PFSK-1 (cell line): Measurements from ENCODE around the gene PSMB9.

Experiments
- FOXP2 ChIP-seq: optimal IDR thresholded peaks from 2 replicates; pipeline ENCODE3; 2011; ENCODE audit warnings: borderline replicate concordance, control low read depth, inconsistent platforms; ENCODE audit not compliant: insufficient read depth; ENCODE audit errors: extremely low read length, extremely low read depth
- POLR2AphosphoS5 ChIP-seq: IDR thresholded peaks from 2 replicates; pipeline ENCODE4 v1.6.1; 2012; ENCODE audit warnings: low read depth, mild to moderate bottlenecking, control low read depth, low read length, moderate library complexity
- SIN3A ChIP-seq: IDR thresholded peaks from 2 replicates; pipeline ENCODE4 v1.6.1; 2012; ENCODE audit warnings: mild to moderate bottlenecking, low read length, moderate library complexity, borderline replicate concordance; ENCODE audit not compliant: insufficient read depth
- TAF1 ChIP-seq: IDR thresholded peaks from 2 replicates; pipeline ENCODE4 v1.6.1; 2012; ENCODE audit warnings: low read length, control low read depth, borderline replicate concordance; ENCODE audit not compliant: insufficient read depth
- TF ChIP-seq, protein P1 (sequence below), 2 experiments: IDR thresholded peaks; 2 replicates each; pipeline versions ENCODE4 v1.6.1 to v1.8.0; 2011 to 2012; ENCODE audit warnings: low read depth in 2 of 2, low read length in 2 of 2, control low read depth in 1 of 2, inconsistent platforms in 1 of 2, mild to moderate bottlenecking in 1 of 2, moderate library complexity in 1 of 2; ENCODE audit not compliant: insufficient read depth in 1 of 2

The PSMB9 gene

DNA sequence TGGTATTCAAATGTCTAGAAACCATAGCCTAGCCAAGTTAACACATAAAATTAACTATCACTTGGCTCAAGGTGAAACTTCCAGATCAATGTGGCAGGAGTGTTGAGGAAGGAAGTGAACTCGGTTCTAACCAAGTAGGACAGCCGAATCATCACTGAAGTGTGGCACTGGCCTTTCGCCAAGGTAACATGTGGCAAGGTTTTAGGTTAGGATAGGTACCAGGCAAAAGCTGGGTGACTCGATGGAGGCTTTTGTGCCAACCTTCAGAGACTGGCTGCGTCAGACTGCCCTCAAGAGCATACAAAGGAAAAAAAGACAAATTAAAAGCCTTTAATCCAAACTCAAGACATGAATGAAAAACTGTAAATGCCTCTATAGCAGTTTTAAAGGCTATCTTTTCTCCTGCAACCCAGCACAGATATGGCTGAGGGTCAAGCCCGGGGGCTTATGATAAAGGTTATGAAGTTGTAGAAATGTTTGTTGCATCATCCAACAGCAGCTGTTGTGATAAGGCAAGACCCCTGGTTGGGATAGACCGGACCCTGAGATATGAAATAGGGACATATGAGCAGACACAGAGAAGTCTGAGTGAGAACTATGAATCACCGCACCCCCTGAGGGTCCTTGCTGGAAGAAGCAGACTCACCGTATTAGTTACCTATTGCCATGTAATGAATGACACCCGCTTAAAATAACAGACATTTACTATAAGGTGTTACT lies 11.9 kb downstream of the PSMB9 start:
- no peak for TF ChIP-seq SIN3A
- TF ChIP-seq FOXP2 = no peak
- TF ChIP-seq POLR2AphosphoS5 = no peak
- TF ChIP-seq, protein P1, sequence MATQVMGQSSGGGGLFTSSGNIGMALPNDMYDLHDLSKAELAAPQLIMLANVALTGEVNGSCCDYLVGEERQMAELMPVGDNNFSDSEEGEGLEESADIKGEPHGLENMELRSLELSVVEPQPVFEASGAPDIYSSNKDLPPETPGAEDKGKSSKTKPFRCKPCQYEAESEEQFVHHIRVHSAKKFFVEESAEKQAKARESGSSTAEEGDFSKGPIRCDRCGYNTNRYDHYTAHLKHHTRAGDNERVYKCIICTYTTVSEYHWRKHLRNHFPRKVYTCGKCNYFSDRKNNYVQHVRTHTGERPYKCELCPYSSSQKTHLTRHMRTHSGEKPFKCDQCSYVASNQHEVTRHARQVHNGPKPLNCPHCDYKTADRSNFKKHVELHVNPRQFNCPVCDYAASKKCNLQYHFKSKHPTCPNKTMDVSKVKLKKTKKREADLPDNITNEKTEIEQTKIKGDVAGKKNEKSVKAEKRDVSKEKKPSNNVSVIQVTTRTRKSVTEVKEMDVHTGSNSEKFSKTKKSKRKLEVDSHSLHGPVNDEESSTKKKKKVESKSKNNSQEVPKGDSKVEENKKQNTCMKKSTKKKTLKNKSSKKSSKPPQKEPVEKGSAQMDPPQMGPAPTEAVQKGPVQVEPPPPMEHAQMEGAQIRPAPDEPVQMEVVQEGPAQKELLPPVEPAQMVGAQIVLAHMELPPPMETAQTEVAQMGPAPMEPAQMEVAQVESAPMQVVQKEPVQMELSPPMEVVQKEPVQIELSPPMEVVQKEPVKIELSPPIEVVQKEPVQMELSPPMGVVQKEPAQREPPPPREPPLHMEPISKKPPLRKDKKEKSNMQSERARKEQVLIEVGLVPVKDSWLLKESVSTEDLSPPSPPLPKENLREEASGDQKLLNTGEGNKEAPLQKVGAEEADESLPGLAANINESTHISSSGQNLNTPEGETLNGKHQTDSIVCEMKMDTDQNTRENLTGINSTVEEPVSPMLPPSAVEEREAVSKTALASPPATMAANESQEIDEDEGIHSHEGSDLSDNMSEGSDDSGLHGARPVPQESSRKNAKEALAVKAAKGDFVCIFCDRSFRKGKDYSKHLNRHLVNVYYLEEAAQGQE (IDR thresholded peaks at IDR 0.05; ENCODE audit: insufficient read depth in 1 of 2, low read depth in 2 of 2, low read length in 2 of 2) = no peak
- no peak for TF ChIP-seq TAF1

DNA sequence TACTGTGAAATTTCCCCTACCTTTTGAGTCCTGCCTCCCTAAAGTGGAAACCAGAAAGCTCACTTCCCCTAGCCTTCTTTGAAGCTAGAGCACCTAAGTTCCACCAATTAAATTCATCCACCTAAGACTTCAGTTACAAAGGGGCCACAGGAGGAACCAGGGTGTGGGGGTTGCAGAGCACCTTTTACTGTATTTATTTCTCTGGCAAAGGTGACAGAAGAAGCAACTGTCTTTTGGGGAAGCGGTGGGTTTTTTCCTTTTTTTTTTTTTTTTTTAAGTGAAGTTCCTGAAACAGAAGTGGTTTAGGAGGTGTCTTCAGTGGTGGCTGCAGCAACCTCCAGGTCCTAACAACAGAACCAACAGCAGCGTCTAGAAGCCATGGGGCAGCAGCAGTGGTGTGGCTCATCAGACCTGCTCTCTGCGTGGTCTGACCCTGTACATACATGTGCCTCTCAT lies 13.1 kb downstream of the PSMB9 start:
- TF ChIP-seq FOXP2 = no peak
- no peak for TF ChIP-seq POLR2AphosphoS5
- TF ChIP-seq TAF1 = no peak

DNA sequence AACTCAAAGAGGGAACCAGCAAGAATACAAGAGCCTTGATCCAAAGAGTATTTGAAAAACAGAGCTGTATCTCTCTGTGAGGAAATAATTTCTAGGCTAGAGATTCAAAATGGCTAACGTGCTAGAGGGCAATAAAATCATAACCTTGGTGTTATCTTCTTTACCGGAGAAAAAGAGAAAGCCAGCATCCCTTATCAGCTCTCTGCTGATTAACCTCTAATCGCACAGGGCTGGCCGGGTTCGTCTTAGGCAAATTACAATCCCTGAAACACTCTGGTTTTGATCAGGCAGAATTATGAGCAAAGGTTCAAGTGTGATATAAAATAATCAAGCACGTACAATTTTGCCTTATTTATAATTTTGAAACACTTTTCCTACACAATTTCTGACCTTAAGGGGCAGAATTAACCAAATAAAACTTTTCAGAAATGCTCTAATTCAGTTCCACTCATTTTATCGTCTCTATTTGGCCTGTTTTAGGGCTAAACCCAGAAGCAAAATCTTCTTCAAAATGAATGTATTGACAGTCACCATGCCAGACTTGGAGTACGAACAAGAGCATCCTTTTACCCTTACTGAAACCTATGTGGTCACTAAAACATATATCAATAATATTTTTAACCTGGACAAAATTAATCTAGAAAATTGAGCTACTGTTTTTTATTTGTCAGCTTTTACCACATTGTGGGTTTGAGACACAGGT lies 13.7 kb downstream of the PSMB9 start:
- no peak for TF ChIP-seq SIN3A
- no peak for TF ChIP-seq TAF1
- no peak for TF ChIP-seq POLR2AphosphoS5
- TF ChIP-seq, protein P1 (IDR thresholded peaks at IDR 0.05; ENCODE audit: insufficient read depth in 1 of 2, low read depth in 2 of 2, low read length in 2 of 2) = no peak
- no peak for TF ChIP-seq FOXP2

DNA sequence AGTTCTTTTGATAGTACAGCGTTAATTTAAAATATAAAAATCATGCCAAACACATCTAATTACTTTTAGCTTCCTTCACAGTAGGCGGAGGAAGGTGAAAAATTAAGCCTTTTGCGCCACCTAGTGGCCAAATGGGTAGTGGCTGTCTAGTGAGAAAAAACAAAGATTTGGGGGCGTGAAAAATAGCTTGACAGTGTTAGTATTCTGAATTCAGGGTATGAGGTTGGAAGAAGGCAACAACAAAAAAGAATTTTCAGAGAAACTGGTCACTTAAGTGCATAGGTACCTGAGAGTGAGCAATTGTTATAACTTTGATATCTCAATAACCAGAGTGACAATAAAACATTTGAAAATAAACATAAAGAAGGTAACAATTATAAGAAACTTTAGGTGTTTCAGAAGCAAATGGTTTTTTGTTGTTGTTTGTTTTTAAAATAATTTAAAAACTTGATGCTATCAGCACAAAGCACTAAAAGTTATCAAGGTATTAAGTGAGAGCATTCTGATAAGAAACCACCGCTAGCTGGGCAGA lies 14.3 kb downstream of the PSMB9 start:
- no peak for TF ChIP-seq POLR2AphosphoS5
- no peak for TF ChIP-seq TAF1
- no peak for TF ChIP-seq FOXP2
- TF ChIP-seq SIN3A = no peak
- TF ChIP-seq, protein P1 (IDR thresholded peaks at IDR 0.05; ENCODE audit: insufficient read depth in 1 of 2, low read depth in 2 of 2, low read length in 2 of 2) = no peak

DNA sequence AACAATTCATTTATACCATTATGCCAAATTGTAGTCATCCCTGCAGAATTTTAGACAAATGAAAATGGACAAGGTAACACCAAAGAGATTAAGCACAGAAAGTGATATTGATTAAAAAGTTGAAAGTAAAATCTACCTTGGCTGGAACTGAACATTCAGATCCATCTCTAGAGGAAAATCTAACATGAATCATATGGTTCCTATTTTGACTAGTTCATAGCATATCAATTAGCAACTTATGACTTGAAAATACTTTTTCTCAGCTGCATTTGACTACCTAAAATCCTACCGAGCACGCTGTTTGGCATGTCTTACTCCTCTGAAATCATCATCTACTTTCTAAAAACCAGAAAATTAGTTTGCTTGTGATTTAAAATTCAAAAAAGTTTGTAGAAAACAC lies 22.6 kb downstream of the PSMB9 start:
- TF ChIP-seq SIN3A = no peak
- no peak for TF ChIP-seq POLR2AphosphoS5
- no peak for TF ChIP-seq FOXP2
- TF ChIP-seq TAF1 = no peak
- TF ChIP-seq, protein P1 (IDR thresholded peaks at IDR 0.05; ENCODE audit: insufficient read depth in 1 of 2, low read depth in 2 of 2, low read length in 2 of 2) = no peak
